C4-2B (cell line): Measurements from ENCODE around the gene GNB3.

Experiments
- CTCF ChIP-seq: fragments of 450-650 bp; conservative IDR thresholded peaks from 2 replicates; pipeline ENCODE4 v1.5.1; 2017; ENCODE audit warnings: mild to moderate bottlenecking
- ZFX ChIP-seq: fragments of 450-650 bp; IDR thresholded peaks from 2 replicates; pipeline ENCODE4 v1.6.1; 2017

DNA sequence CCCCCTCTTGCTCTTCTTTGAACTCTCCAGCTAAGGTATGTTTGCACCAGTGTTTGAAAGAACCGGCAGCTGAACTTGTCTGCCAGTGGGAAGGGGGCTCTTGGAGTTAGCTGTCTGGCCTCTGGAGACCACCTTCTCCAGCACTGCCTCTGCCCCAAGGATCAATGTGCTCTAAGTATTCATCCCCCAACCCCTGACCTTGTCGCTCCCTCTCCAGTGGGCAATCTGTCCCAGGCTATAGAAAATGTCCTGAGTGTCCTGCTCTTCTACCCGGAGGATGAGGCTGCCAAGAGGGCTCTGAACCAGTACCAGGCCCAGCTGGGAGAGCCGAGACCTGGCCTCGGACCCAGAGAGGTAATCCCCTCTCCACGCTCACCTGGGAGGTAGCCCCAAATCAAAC is 9.7 kb upstream of the GNB3 start:
- TF ChIP-seq CTCF (no peak), ZFX (no peak)
